Measurements from ENCODE around the gene C16orf92. TPM values are rescaled to one million over a fixed set of nuclear protein-coding genes. Genes with fewer than 3 reads are reported as not detected.

C16orf92 gene
- total RNA-seq, 1 donor from 2014 or later = not detected

DNA sequence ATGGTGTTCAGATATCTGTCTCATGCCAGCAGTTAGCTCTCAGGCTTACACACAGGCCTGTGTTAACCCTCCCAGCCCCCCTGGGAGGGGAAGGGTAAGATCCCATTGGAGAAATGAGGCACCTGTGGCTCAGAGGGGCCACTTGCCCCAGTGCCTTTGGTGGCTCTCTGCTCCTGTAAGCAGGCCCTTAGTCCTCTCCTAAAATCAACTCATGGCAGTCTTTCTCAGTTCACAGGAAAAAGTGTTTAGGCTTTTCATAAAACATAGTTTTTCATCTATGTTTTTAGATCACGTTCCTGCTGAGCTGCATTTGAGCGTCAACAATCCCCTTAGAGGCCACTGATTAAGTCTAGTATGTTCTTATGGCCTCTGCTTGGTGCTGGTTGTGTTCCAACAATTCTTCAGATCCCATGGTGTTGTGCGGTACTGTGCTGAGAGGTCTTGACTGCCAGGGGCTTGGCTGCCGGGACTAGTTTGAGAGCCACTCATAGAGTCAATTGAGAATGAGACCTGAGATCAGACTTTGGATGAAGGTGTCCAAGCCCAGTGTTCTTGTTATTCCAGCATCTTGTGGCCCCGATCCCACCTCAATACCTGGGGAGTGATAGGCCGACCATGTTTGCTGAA lies 38.7 kb upstream of the C16orf92 start:
- H3K27ac ChIP-seq (ENCODE audit: low read depth, low read length) = no peak overlapping the region
- no peak overlapping the region for H3K4me3 Mint-ChIP-seq (ENCODE audit: unreplicated experiment)
- no peak overlapping the region for H3K27ac Mint-ChIP-seq (ENCODE audit: unreplicated experiment)
- H3K27me3 ChIP-seq (ENCODE audit: insufficient read depth, low read length) = no peaks in the 10 kb centered on the region
- no peak overlapping the region for H3K4me3 ChIP-seq (ENCODE audit: insufficient read depth, low read depth, low read length)
- no peak overlapping the region for H2AFZ ChIP-seq (ENCODE audit: low read depth, low read length)
- H3K9ac ChIP-seq (ENCODE audit: low read length) = no peak overlapping the region
- peaks cover 65% of the 10 kb centered on the region for H3K36me3 ChIP-seq (ENCODE audit: insufficient read depth, low read length)
- H3K9me3 ChIP-seq (ENCODE audit: insufficient read depth, low read depth, low read length) = no peaks in the 10 kb centered on the region
- H3K4me1 ChIP-seq (ENCODE audit: insufficient read depth, low read length) = no peaks in the 10 kb centered on the region
- peaks cover 20% of the 10 kb centered on the region for H3K36me3 Mint-ChIP-seq (ENCODE audit: low read depth, unreplicated experiment)
- H3K9me3 Mint-ChIP-seq (ENCODE audit: unreplicated experiment) = no peaks in the 10 kb centered on the region
- peaks cover 61% of the 10 kb centered on the region for H4K20me1 ChIP-seq (ENCODE audit: insufficient read depth, low read length)
- no peak for TF ChIP-seq EZH2 (IDR thresholded peaks at IDR 0.05; ENCODE audit: insufficient read depth, low read length)
- TF ChIP-seq, protein P1, sequence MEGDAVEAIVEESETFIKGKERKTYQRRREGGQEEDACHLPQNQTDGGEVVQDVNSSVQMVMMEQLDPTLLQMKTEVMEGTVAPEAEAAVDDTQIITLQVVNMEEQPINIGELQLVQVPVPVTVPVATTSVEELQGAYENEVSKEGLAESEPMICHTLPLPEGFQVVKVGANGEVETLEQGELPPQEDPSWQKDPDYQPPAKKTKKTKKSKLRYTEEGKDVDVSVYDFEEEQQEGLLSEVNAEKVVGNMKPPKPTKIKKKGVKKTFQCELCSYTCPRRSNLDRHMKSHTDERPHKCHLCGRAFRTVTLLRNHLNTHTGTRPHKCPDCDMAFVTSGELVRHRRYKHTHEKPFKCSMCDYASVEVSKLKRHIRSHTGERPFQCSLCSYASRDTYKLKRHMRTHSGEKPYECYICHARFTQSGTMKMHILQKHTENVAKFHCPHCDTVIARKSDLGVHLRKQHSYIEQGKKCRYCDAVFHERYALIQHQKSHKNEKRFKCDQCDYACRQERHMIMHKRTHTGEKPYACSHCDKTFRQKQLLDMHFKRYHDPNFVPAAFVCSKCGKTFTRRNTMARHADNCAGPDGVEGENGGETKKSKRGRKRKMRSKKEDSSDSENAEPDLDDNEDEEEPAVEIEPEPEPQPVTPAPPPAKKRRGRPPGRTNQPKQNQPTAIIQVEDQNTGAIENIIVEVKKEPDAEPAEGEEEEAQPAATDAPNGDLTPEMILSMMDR (IDR thresholded peaks at IDR 0.05; ENCODE audit: insufficient read depth, low read depth, low read length) = no peak
- no peaks in the 10 kb centered on the region for H3K4me1 Mint-ChIP-seq (ENCODE audit: low read depth, unreplicated experiment)
- peaks cover 3% of the 10 kb centered on the region for H3K79me2 ChIP-seq (ENCODE audit: insufficient read depth, low read length)
- DNase-seq (ENCODE audit: low read depth) (no peak), FAIRE-seq (no peak)
- H3K27me3 Mint-ChIP-seq (ENCODE audit: low read depth, unreplicated experiment) = no peaks in the 10 kb centered on the region
- H3K4me2 ChIP-seq (ENCODE audit: low read length) = no peak overlapping the region

DNA sequence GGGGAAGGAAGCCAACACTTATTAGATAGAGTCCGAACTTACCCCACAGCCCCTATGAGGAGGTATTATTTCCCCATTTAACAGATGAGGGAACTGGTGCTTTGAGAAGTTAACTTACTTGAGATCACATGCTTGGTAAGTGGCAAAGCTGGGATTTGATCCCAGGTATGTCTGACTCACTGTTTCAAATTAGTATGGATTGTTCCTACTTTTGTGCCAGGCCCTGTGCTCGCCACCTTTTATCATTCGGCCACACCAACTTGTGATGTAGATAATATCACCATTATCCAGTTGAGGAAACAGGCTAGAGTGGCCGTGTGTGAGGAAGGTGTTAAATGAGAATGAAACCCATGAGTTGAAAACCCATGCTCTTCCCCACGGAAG lies 38.2 kb upstream of the C16orf92 start:
- TF ChIP-seq EZH2 (IDR thresholded peaks at IDR 0.05; ENCODE audit: insufficient read depth, low read length) = no peak
- TF ChIP-seq, protein P1 (IDR thresholded peaks at IDR 0.05; ENCODE audit: insufficient read depth, low read depth, low read length) = no peak
- Histone ChIP-seq H3K27ac (ENCODE audit: low read depth, low read length) (no peak overlapping the region), H3K79me2 (ENCODE audit: insufficient read depth, low read length) (peaks cover 3% of the 10 kb centered on the region), H3K4me3 (ENCODE audit: insufficient read depth, low read depth, low read length) (no peak overlapping the region), H4K20me1 (ENCODE audit: insufficient read depth, low read length) (peaks cover 60% of the 10 kb centered on the region), H3K9me3 (ENCODE audit: insufficient read depth, low read depth, low read length) (no peaks in the 10 kb centered on the region), H3K4me2 (ENCODE audit: low read length) (no peak overlapping the region), H3K36me3 (ENCODE audit: insufficient read depth, low read length) (peaks cover 64% of the 10 kb centered on the region), H3K27me3 (ENCODE audit: insufficient read depth, low read length) (no peaks in the 10 kb centered on the region), H3K9ac (ENCODE audit: low read length) (no peak overlapping the region), H3K4me1 (ENCODE audit: insufficient read depth, low read length) (no peaks in the 10 kb centered on the region), H2AFZ (ENCODE audit: low read depth, low read length) (no peak overlapping the region)
- Mint-ChIP-seq H3K27me3 (ENCODE audit: low read depth, unreplicated experiment) (no peaks in the 10 kb centered on the region), H3K36me3 (ENCODE audit: low read depth, unreplicated experiment) (peaks cover 17% of the 10 kb centered on the region), H3K27ac (ENCODE audit: unreplicated experiment) (no peak overlapping the region), H3K9me3 (ENCODE audit: unreplicated experiment) (no peaks in the 10 kb centered on the region), H3K4me1 (ENCODE audit: low read depth, unreplicated experiment) (no peaks in the 10 kb centered on the region), H3K4me3 (ENCODE audit: unreplicated experiment) (no peak overlapping the region)
- DNase-seq (ENCODE audit: low read depth) (no peak), FAIRE-seq (no peak)

DNA sequence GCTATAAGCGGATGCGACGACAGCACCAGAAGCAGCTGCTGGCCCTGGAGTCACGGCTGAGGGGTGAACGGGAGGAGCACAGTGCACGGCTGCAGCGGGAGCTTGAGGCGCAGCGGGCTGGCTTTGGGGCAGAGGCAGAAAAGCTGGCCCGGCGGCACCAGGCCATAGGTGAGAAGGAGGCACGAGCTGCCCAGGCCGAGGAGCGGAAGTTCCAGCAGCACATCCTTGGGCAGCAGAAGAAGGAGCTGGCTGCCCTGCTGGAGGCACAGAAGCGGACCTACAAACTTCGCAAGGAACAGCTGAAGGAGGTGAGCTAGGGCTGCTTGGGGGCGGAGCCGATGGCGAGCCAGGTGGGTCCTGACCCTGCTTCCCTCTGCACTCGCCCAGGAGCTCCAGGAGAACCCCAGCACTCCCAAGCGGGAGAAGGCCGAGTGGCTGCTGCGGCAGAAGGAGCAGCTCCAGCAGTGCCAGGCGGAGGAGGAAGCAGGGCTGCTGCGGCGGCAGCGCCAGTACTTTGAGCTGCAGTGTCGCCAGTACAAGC lies 37.7 kb upstream of the C16orf92 start:
- Mint-ChIP-seq H3K27me3 (ENCODE audit: low read depth, unreplicated experiment) (no peaks in the 10 kb centered on the region), H3K4me3 (ENCODE audit: unreplicated experiment) (no peak overlapping the region), H3K36me3 (ENCODE audit: low read depth, unreplicated experiment) (peaks cover 15% of the 10 kb centered on the region), H3K9me3 (ENCODE audit: unreplicated experiment) (no peaks in the 10 kb centered on the region), H3K4me1 (ENCODE audit: low read depth, unreplicated experiment) (no peaks in the 10 kb centered on the region), H3K27ac (ENCODE audit: unreplicated experiment) (no peak overlapping the region)
- H3K36me3 ChIP-seq (ENCODE audit: insufficient read depth, low read length) = peaks cover 63% of the 10 kb centered on the region
- no peak for TF ChIP-seq EZH2 (IDR thresholded peaks at IDR 0.05; ENCODE audit: insufficient read depth, low read length)
- TF ChIP-seq, protein P1 (IDR thresholded peaks at IDR 0.05; ENCODE audit: insufficient read depth, low read depth, low read length) = no peak
- H2AFZ ChIP-seq (ENCODE audit: low read depth, low read length) = no peak overlapping the region
- FAIRE-seq (no peak), DNase-seq (ENCODE audit: low read depth) (no peak)
- H3K27ac ChIP-seq (ENCODE audit: low read depth, low read length) = no peak overlapping the region
- no peaks in the 10 kb centered on the region for H3K4me1 ChIP-seq (ENCODE audit: insufficient read depth, low read length)
- peaks cover 2% of the 10 kb centered on the region for H3K79me2 ChIP-seq (ENCODE audit: insufficient read depth, low read length)
- H3K4me3 ChIP-seq (ENCODE audit: insufficient read depth, low read depth, low read length) = no peak overlapping the region
- H4K20me1 ChIP-seq (ENCODE audit: insufficient read depth, low read length) = peaks cover 54% of the 10 kb centered on the region
- H3K9me3 ChIP-seq (ENCODE audit: insufficient read depth, low read depth, low read length) = no peaks in the 10 kb centered on the region
- H3K9ac ChIP-seq (ENCODE audit: low read length) = no peak overlapping the region
- H3K27me3 ChIP-seq (ENCODE audit: insufficient read depth, low read length) = no peaks in the 10 kb centered on the region
- no peak overlapping the region for H3K4me2 ChIP-seq (ENCODE audit: low read length)
